NCI-H510A treated with DMSO at 0.1 percent for 48 hours (cell line): ENCODE measurements around the gene PAQR8.
"Not testable (repeated sequence)": the region's sequence is repeated elsewhere in the genome, so short reads cannot be mapped to it uniquely, and the experiment has no call there.

Experiments used
- DNase-seq: peaks from one replicate; lab custom pipeline; 2025; lab: John Stamatoyannopoulos, UW

Gene PAQR8

GRCh38 chr6:52410979-52411378, 49.0 kb downstream of the PAQR8 start:
- no peak for DNase-seq

- DNase-seq, result no peak
These were observed 50.0 kb downstream of the PAQR8 start for GRCh38 chr6:52411911-52412310.

GRCh38 chr6:52415333-52415732, 53.4 kb downstream of the PAQR8 start:
- no peak for DNase-seq

- DNase-seq, result no peak
These were observed 54.1 kb downstream of the PAQR8 start for GRCh38 chr6:52415917-52416628.

GRCh38 chr6:52416629-52417151, 54.7 kb downstream of the PAQR8 start:
- DNase-seq, result peak; percentile 97

- DNase-seq, result no peak
These were observed 55.7 kb downstream of the PAQR8 start for GRCh38 chr6:52417675-52418111.

GRCh38 chr6:52418606-52419005, 56.7 kb downstream of the PAQR8 start:
- no peak for DNase-seq

GRCh38 chr6:52419809-52420667, 58.1 kb downstream of the PAQR8 start, which contains the start of gene EFHC1:
TSS of gene EFHC1 (plus strand) at chr6:52420342. CDS start at chr6:52420411, 69 bp downstream.
- peak; percentile 100 for DNase-seq

- DNase-seq, result peak; percentile 98
These were observed 58.9 kb downstream of the PAQR8 start for GRCh38 chr6:52420668-52421358.

GRCh38 chr6:52422156-52422555, 60.2 kb downstream of the PAQR8 start:
- no peak for DNase-seq

GRCh38 chr6:52423448-52423847, 61.5 kb downstream of the PAQR8 start:
- no peak for DNase-seq

GRCh38 chr6:52423971-52424381, 62.0 kb downstream of the PAQR8 start:
- no peak for DNase-seq

GRCh38 chr6:52424513-52424912, 62.6 kb downstream of the PAQR8 start:
- DNase-seq, result no peak

GRCh38 chr6:52426667-52427066, 64.7 kb downstream of the PAQR8 start:
- no peak for DNase-seq

GRCh38 chr6:52433294-52433693, 71.3 kb downstream of the PAQR8 start:
- DNase-seq, result not testable (repeated sequence)

GRCh38 chr6:52435345-52435744, 73.4 kb downstream of the PAQR8 start:
- DNase-seq, result no peak

GRCh38 chr6:52438926-52439325, 77.0 kb downstream of the PAQR8 start:
- DNase-seq, result no peak

GRCh38 chr6:52454556-52454955, 92.6 kb downstream of the PAQR8 start:
- no peak for DNase-seq

GRCh38 chr6:52457096-52457495, 95.1 kb downstream of the PAQR8 start:
- DNase-seq, result no peak
